ENCODE measurements around the gene SNU13. TPM values are rescaled to one million over a fixed set of nuclear protein-coding genes. Genes with fewer than 3 reads are reported as not detected.

The SNU13 gene
- total and polyA plus RNA-seq, 2 donors (not counting 1 experiment from before 2014, with no cell fraction given) = 99.0 to 114 TPM

DNA sequence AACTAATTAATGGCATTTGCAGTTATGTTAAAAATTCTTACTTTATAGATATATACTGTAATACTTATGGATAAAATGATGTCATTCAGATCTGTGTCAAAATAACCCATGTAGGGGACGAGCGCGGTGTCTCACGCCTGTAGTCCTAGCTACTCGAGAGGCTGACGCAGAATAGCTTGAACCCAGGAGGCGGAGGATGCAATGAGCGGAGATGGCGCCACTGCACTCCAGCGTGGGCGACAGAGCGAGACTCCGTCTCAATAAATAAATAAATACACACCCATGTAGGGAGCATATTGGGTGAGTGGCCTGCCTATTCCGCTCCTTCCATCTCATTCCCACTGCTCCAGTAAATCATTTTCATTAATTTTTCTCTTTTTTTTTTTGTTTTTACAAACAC, 7.1 kb downstream of the SNU13 start:
- ChIA-PET CTCF (interaction anchor here (1.0 to 2.2 kb wide), 3 partner anchors 15 to 16 kb away, joined by 3 to 7 read pairs (median 6); no protein-coding TSS in a partner anchor), POLR2A (interaction anchor here (0.9 to 1.0 kb wide), 2 partner anchors 65 to 245 kb away, joined by 3 to 4 read pairs; partner anchors contain the start of gene TNFRSF13C)
- Histone ChIP-seq H3K27me3 (replicated peaks in 1 of 4; ENCODE audit: control extremely low read depth in 1 of 4, control insufficient read depth in 3 of 4, insufficient read depth in 4 of 4, low read length in 3 of 4) (no peaks in the 10 kb centered on the region), H3K4me2 (replicated peaks; ENCODE audit: low read depth, low read length, poor library complexity, severe bottlenecking) (peak overlapping the region; percentile 73), H3K4me1 (ENCODE audit: control insufficient read depth in 2 of 2, insufficient read depth in 2 of 2, low read length in 2 of 2) (peaks cover 10 to 13% of the 10 kb centered on the region in 2 donors), H3K27ac (ENCODE audit: low read length in 2 of 2) (peak overlapping the region; percentile 92), H2AFZ (ENCODE audit: insufficient read depth, low read depth, low read length, poor library complexity, severe bottlenecking) (peak overlapping the region; percentile 67), H3K4me3 (ENCODE audit: control extremely low read depth in 1 of 5, extremely low read depth in 1 of 5, insufficient read depth in 1 of 5, low read depth in 2 of 5, low read length in 4 of 5) (peak overlapping the region; percentile 43 to 84 (median 74)), H3K79me2 (ENCODE audit: control insufficient read depth, insufficient read depth, low read length) (peaks cover 95% of the 10 kb centered on the region), H4K20me1 (ENCODE audit: control insufficient read depth, insufficient read depth, low read length, poor library complexity, severe bottlenecking) (peaks cover 54% of the 10 kb centered on the region), H3K36me3 (replicated peaks in 1 of 2; ENCODE audit: control extremely low read depth in 1 of 2, control insufficient read depth in 1 of 2, extremely low read depth in 1 of 2, insufficient read depth in 2 of 2, low read length in 1 of 2) (peaks cover 4 to 35% of the 10 kb centered on the region in 2 experiments), H3K9me3 (ENCODE audit: control extremely low read depth in 1 of 3, control insufficient read depth in 2 of 3, insufficient read depth in 1 of 3, low read length in 2 of 3) (no peaks in the 10 kb centered on the region), H3K9ac (ENCODE audit: low read length) (peak overlapping the region; percentile 82)
- Mint-ChIP-seq H3K27me3 (no peaks in the 10 kb centered on the region), H3K9me3 (ENCODE audit: insufficient read depth) (no peaks in the 10 kb centered on the region), H3K27ac (peak overlapping the region; percentile 79), H3K4me3 (peak overlapping the region; percentile 96), H3K4me1 (peaks cover 18% of the 10 kb centered on the region)
- ATAC-seq (ENCODE audit: low read depth) = peak; percentile 15
- 74% methylated on average over 5 of the region's 14 CpGs for WGBS (ENCODE audit: insufficient coverage)
- peak; percentile 50 for DNase-seq
- intact Hi-C loops (cut with micrococcal nuclease) = no loop called here
- no peak for TF ChIP-seq EZH2 (IDR thresholded peaks at IDR 0.05; ENCODE audit: borderline replicate concordance, insufficient read depth, low read depth, low read length, poor library complexity, severe bottlenecking)
- TF ChIP-seq, protein P1, sequence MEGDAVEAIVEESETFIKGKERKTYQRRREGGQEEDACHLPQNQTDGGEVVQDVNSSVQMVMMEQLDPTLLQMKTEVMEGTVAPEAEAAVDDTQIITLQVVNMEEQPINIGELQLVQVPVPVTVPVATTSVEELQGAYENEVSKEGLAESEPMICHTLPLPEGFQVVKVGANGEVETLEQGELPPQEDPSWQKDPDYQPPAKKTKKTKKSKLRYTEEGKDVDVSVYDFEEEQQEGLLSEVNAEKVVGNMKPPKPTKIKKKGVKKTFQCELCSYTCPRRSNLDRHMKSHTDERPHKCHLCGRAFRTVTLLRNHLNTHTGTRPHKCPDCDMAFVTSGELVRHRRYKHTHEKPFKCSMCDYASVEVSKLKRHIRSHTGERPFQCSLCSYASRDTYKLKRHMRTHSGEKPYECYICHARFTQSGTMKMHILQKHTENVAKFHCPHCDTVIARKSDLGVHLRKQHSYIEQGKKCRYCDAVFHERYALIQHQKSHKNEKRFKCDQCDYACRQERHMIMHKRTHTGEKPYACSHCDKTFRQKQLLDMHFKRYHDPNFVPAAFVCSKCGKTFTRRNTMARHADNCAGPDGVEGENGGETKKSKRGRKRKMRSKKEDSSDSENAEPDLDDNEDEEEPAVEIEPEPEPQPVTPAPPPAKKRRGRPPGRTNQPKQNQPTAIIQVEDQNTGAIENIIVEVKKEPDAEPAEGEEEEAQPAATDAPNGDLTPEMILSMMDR (IDR thresholded peaks at IDR 0.05) = no peak

DNA sequence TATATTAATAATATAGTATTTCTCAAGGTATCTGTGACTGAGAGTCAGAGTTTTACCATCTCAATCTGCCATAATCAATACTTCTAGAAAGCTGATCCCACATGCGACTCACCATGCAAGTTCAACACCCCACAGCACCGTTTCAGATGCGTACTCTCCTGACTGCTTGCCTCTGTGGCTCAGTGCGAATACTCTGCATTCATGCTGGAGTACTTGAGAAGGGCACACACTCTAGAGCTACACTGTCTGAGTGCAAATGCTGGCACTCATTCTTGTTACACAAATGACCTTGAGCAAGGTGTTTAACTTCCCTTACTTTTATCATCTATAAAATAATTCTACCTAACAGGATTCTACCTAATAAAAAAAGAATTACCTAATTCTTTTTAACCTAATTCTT, 12.5 kb downstream of the SNU13 start:
- WGBS (ENCODE audit: insufficient coverage) = 100% methylated on average over 4 of the region's 4 CpGs
- ChIA-PET POLR2A (no interaction called here), CTCF (interaction anchor here (1.4 kb wide), 1 partner anchor 9 kb away, joined by 4 read pairs; no protein-coding TSS in a partner anchor)
- no peak for ATAC-seq (ENCODE audit: low read depth)
- Mint-ChIP-seq H3K4me1 (peaks cover 7% of the 10 kb centered on the region), H3K27ac (no peak overlapping the region), H3K4me3 (no peak overlapping the region), H3K27me3 (no peaks in the 10 kb centered on the region), H3K9me3 (ENCODE audit: insufficient read depth) (no peaks in the 10 kb centered on the region)
- Histone ChIP-seq H3K9ac (ENCODE audit: low read length) (no peak overlapping the region), H3K79me2 (ENCODE audit: control insufficient read depth, insufficient read depth, low read length) (peaks cover 54% of the 10 kb centered on the region), H3K4me1 (ENCODE audit: control insufficient read depth in 2 of 2, insufficient read depth in 2 of 2, low read length in 2 of 2) (peaks cover 0 to 3% of the 10 kb centered on the region in 2 donors), H3K9me3 (ENCODE audit: control extremely low read depth in 1 of 3, control insufficient read depth in 2 of 3, insufficient read depth in 1 of 3, low read length in 2 of 3) (no peaks in the 10 kb centered on the region), H2AFZ (ENCODE audit: insufficient read depth, low read depth, low read length, poor library complexity, severe bottlenecking) (no peak overlapping the region), H3K36me3 (replicated peaks in 1 of 2; ENCODE audit: control extremely low read depth in 1 of 2, control insufficient read depth in 1 of 2, extremely low read depth in 1 of 2, insufficient read depth in 2 of 2, low read length in 1 of 2) (peaks cover 7 to 61% of the 10 kb centered on the region in 2 experiments), H3K4me3 (ENCODE audit: control extremely low read depth in 1 of 5, extremely low read depth in 1 of 5, insufficient read depth in 1 of 5, low read depth in 2 of 5, low read length in 4 of 5) (no peak overlapping the region), H4K20me1 (ENCODE audit: control insufficient read depth, insufficient read depth, low read length, poor library complexity, severe bottlenecking) (peaks cover 30% of the 10 kb centered on the region), H3K27ac (ENCODE audit: low read length in 2 of 2) (no peak overlapping the region), H3K27me3 (replicated peaks in 1 of 4; ENCODE audit: control extremely low read depth in 1 of 4, control insufficient read depth in 3 of 4, insufficient read depth in 4 of 4, low read length in 3 of 4) (no peaks in the 10 kb centered on the region), H3K4me2 (replicated peaks; ENCODE audit: low read depth, low read length, poor library complexity, severe bottlenecking) (no peak overlapping the region)
- DNase-seq = no peak
- TF ChIP-seq, protein P1 (IDR thresholded peaks at IDR 0.05) = no peak
- no peak for TF ChIP-seq EZH2 (IDR thresholded peaks at IDR 0.05; ENCODE audit: borderline replicate concordance, insufficient read depth, low read depth, low read length, poor library complexity, severe bottlenecking)
- intact Hi-C loops (cut with micrococcal nuclease) = no loop called here

Data from B cell (primary cell).